SIG-M5 treated with dmso at 0.1 percent for 504 hours (cell line): Measurements from ENCODE around the gene SERPINA5.

Experiments used
- DNase-seq: peaks from one replicate; lab custom pipeline; 2025; ENCODE audit not compliant: unreplicated experiment; lab: John Stamatoyannopoulos, UW

The SERPINA5 gene

GRCh38 chr14:94548999-94549985 lies 31.9 kb upstream of the SERPINA5 start:
- peak; percentile 28 for DNase-seq

- DNase-seq: no peak
Measured at GRCh38 chr14:94550041-94550440, 31.2 kb upstream of the SERPINA5 start.

GRCh38 chr14:94555991-94556390 lies 25.2 kb upstream of the SERPINA5 start:
- no peak for DNase-seq

GRCh38 chr14:94557327-94557726 lies 23.9 kb upstream of the SERPINA5 start:
- no peak for DNase-seq

GRCh38 chr14:94558842-94559241 lies 22.4 kb upstream of the SERPINA5 start:
- DNase-seq: no peak

GRCh38 chr14:94559638-94560290 lies 21.5 kb upstream of the SERPINA5 start:
- DNase-seq: no peak

- DNase-seq: no peak
Measured at GRCh38 chr14:94560291-94560665, 20.9 kb upstream of the SERPINA5 start.

- DNase-seq: no peak
Measured at GRCh38 chr14:94560751-94561655, 20.2 kb upstream of the SERPINA5 start, which contains the start of gene SERPINA4. SERPINA4 (plus strand) TSS chr14:94561442; CDS start chr14:94563483, 2,041 bp downstream.

GRCh38 chr14:94561656-94562010 lies 19.6 kb upstream of the SERPINA5 start:
- DNase-seq: no peak

GRCh38 chr14:94562022-94562421 lies 19.2 kb upstream of the SERPINA5 start:
- DNase-seq: no peak

GRCh38 chr14:94562941-94563883 lies 18.0 kb upstream of the SERPINA5 start:
- DNase-seq: no peak

- no peak for DNase-seq
Measured at GRCh38 chr14:94564381-94564780, 16.8 kb upstream of the SERPINA5 start.

GRCh38 chr14:94568186-94568585 lies 13.0 kb upstream of the SERPINA5 start:
- no peak for DNase-seq

GRCh38 chr14:94569381-94570001 lies 11.7 kb upstream of the SERPINA5 start:
- DNase-seq: no peak

- DNase-seq: no peak
Measured at GRCh38 chr14:94570002-94570400, 11.2 kb upstream of the SERPINA5 start.

- DNase-seq: no peak
Measured at GRCh38 chr14:94570440-94570839, 10.8 kb upstream of the SERPINA5 start.

- DNase-seq: no peak
Measured at GRCh38 chr14:94571395-94571794, 9.8 kb upstream of the SERPINA5 start.

- no peak for DNase-seq
Measured at GRCh38 chr14:94571950-94572349, 9.3 kb upstream of the SERPINA5 start.

- DNase-seq: no peak
Measured at GRCh38 chr14:94572637-94573303, 8.5 kb upstream of the SERPINA5 start.
